ENCODE data around the gene WDR45B. TPM values are rescaled to one million over a fixed set of nuclear protein-coding genes. Genes with fewer than 3 reads are reported as not detected.
A peak's percentile ranks its signal among the peaks of the same experiment; 100 is the strongest.

Gene WDR45B
- polyA plus RNA-seq, 1 donor = 65.7 TPM

- Histone ChIP-seq H3K4me1 (ENCODE audit: control insufficient read depth, insufficient read depth, low read length) (peaks cover 10% of the 10 kb centered on the region), H3K36me3 (ENCODE audit: control insufficient read depth, insufficient read depth, low read length) (peaks cover 8% of the 10 kb centered on the region), H3K4me3 (ENCODE audit: low read length) (peak overlapping the region; percentile 9), H3K9me3 (ENCODE audit: control insufficient read depth, low read depth, low read length) (peaks cover 3% of the 10 kb centered on the region), H3K27me3 (ENCODE audit: control insufficient read depth, insufficient read depth, low read length) (no peaks in the 10 kb centered on the region), H3K27ac (ENCODE audit: low read length) (no peak overlapping the region)
- peak in 1 of 2 donors; percentile 36 for DNase-seq
- no CpG with 5 or more reads among the region's 37 CpGs for WGBS (ENCODE audit: insufficient coverage, low lambda C conversion rate)
Observed at GRCh38 chr17:82648742-82649331, 593 bp upstream of the WDR45B start.

GRCh38 chr17:82647593-82648164 is 565 bp downstream of the WDR45B start:
- H3K4me1 ChIP-seq (ENCODE audit: control insufficient read depth, insufficient read depth, low read length) = peaks cover 10% of the 10 kb centered on the region
- WGBS (ENCODE audit: insufficient coverage, low lambda C conversion rate) = no CpG with 5 or more reads among the region's 54 CpGs
- H3K36me3 ChIP-seq (ENCODE audit: control insufficient read depth, insufficient read depth, low read length) = peaks cover 20% of the 10 kb centered on the region
- H3K4me3 ChIP-seq (ENCODE audit: low read length) = peak overlapping the region; percentile 77
- H3K27ac ChIP-seq (ENCODE audit: low read length) = peak overlapping the region; percentile 80
- DNase-seq = peak in 1 of 2 donors; percentile 57
- peaks cover 3% of the 10 kb centered on the region for H3K9me3 ChIP-seq (ENCODE audit: control insufficient read depth, low read depth, low read length)
- no peaks in the 10 kb centered on the region for H3K27me3 ChIP-seq (ENCODE audit: control insufficient read depth, insufficient read depth, low read length)

GRCh38 chr17:82645516-82645915 is 2.7 kb downstream of the WDR45B start:
- Histone ChIP-seq H3K27ac (ENCODE audit: low read length) (no peak overlapping the region), H3K27me3 (ENCODE audit: control insufficient read depth, insufficient read depth, low read length) (no peaks in the 10 kb centered on the region), H3K36me3 (ENCODE audit: control insufficient read depth, insufficient read depth, low read length) (peaks cover 35% of the 10 kb centered on the region), H3K4me1 (ENCODE audit: control insufficient read depth, insufficient read depth, low read length) (peaks cover 10% of the 10 kb centered on the region), H3K4me3 (ENCODE audit: low read length) (no peak overlapping the region), H3K9me3 (ENCODE audit: control insufficient read depth, low read depth, low read length) (peaks cover 3% of the 10 kb centered on the region)
- DNase-seq = no peak
- 100% methylated on average over 1 of the region's 4 CpGs for WGBS (ENCODE audit: insufficient coverage, low lambda C conversion rate)

- peaks cover 10% of the 10 kb centered on the region for H3K4me1 ChIP-seq (ENCODE audit: control insufficient read depth, insufficient read depth, low read length)
- no peaks in the 10 kb centered on the region for H3K27me3 ChIP-seq (ENCODE audit: control insufficient read depth, insufficient read depth, low read length)
- peaks cover 45% of the 10 kb centered on the region for H3K36me3 ChIP-seq (ENCODE audit: control insufficient read depth, insufficient read depth, low read length)
- H3K27ac ChIP-seq (ENCODE audit: low read length) = no peak overlapping the region
- WGBS (ENCODE audit: insufficient coverage, low lambda C conversion rate) = no CpG with 5 or more reads among the region's 5 CpGs
- no peak for DNase-seq
- H3K4me3 ChIP-seq (ENCODE audit: low read length) = no peak overlapping the region
- H3K9me3 ChIP-seq (ENCODE audit: control insufficient read depth, low read depth, low read length) = peaks cover 7% of the 10 kb centered on the region
Observed at GRCh38 chr17:82644148-82644547, 4.1 kb downstream of the WDR45B start.

GRCh38 chr17:82642022-82642421 is 6.2 kb downstream of the WDR45B start:
- H3K4me1 ChIP-seq (ENCODE audit: control insufficient read depth, insufficient read depth, low read length) = peaks cover 5% of the 10 kb centered on the region
- no peak overlapping the region for H3K4me3 ChIP-seq (ENCODE audit: low read length)
- no peak for DNase-seq
- peaks cover 11% of the 10 kb centered on the region for H3K9me3 ChIP-seq (ENCODE audit: control insufficient read depth, low read depth, low read length)
- H3K27ac ChIP-seq (ENCODE audit: low read length) = no peak overlapping the region
- WGBS (ENCODE audit: insufficient coverage, low lambda C conversion rate) = no CpG with 5 or more reads among the region's 14 CpGs
- peaks cover 57% of the 10 kb centered on the region for H3K36me3 ChIP-seq (ENCODE audit: control insufficient read depth, insufficient read depth, low read length)
- no peaks in the 10 kb centered on the region for H3K27me3 ChIP-seq (ENCODE audit: control insufficient read depth, insufficient read depth, low read length)

- DNase-seq = no peak
- Histone ChIP-seq H3K4me3 (ENCODE audit: low read length) (no peak overlapping the region), H3K27me3 (ENCODE audit: control insufficient read depth, insufficient read depth, low read length) (no peaks in the 10 kb centered on the region), H3K4me1 (ENCODE audit: control insufficient read depth, insufficient read depth, low read length) (no peaks in the 10 kb centered on the region), H3K9me3 (ENCODE audit: control insufficient read depth, low read depth, low read length) (peaks cover 16% of the 10 kb centered on the region), H3K36me3 (ENCODE audit: control insufficient read depth, insufficient read depth, low read length) (peaks cover 63% of the 10 kb centered on the region), H3K27ac (ENCODE audit: low read length) (no peak overlapping the region)
- WGBS (ENCODE audit: insufficient coverage, low lambda C conversion rate) = no CpG with 5 or more reads among the region's 5 CpGs
Observed at GRCh38 chr17:82640036-82640435, 8.2 kb downstream of the WDR45B start.

- DNase-seq = no peak
- no CpG with 5 or more reads among the region's 14 CpGs for WGBS (ENCODE audit: insufficient coverage, low lambda C conversion rate)
- peaks cover 63% of the 10 kb centered on the region for H3K36me3 ChIP-seq (ENCODE audit: control insufficient read depth, insufficient read depth, low read length)
Observed at GRCh38 chr17:82639628-82640027, 8.6 kb downstream of the WDR45B start.

GRCh38 chr17:82638183-82638773 is 10.0 kb downstream of the WDR45B start:
- H3K9me3 ChIP-seq (ENCODE audit: control insufficient read depth, low read depth, low read length) = peaks cover 16% of the 10 kb centered on the region
- DNase-seq = no peak
- H3K27me3 ChIP-seq (ENCODE audit: control insufficient read depth, insufficient read depth, low read length) = no peaks in the 10 kb centered on the region
- no peaks in the 10 kb centered on the region for H3K4me1 ChIP-seq (ENCODE audit: control insufficient read depth, insufficient read depth, low read length)
- no peak overlapping the region for H3K4me3 ChIP-seq (ENCODE audit: low read length)
- 94% methylated on average over 2 of the region's 5 CpGs for WGBS (ENCODE audit: insufficient coverage, low lambda C conversion rate)
- H3K36me3 ChIP-seq (ENCODE audit: control insufficient read depth, insufficient read depth, low read length) = peaks cover 53% of the 10 kb centered on the region
- H3K27ac ChIP-seq (ENCODE audit: low read length) = no peak overlapping the region

More at GRCh38 chr17:82639628-82640027, 8.6 kb downstream of the WDR45B start:
- Histone ChIP-seq H3K27me3 (ENCODE audit: control insufficient read depth, insufficient read depth, low read length) (no peaks in the 10 kb centered on the region), H3K4me1 (ENCODE audit: control insufficient read depth, insufficient read depth, low read length) (no peaks in the 10 kb centered on the region), H3K9me3 (ENCODE audit: control insufficient read depth, low read depth, low read length) (peaks cover 16% of the 10 kb centered on the region), H3K4me3 (ENCODE audit: low read length) (no peak overlapping the region), H3K27ac (ENCODE audit: low read length) (no peak overlapping the region)

- Histone ChIP-seq H3K9me3 (ENCODE audit: control insufficient read depth, low read depth, low read length) (peaks cover 16% of the 10 kb centered on the region), H3K27me3 (ENCODE audit: control insufficient read depth, insufficient read depth, low read length) (no peaks in the 10 kb centered on the region), H3K27ac (ENCODE audit: low read length) (peak overlapping the region; percentile 63), H3K4me1 (ENCODE audit: control insufficient read depth, insufficient read depth, low read length) (no peaks in the 10 kb centered on the region), H3K36me3 (ENCODE audit: control insufficient read depth, insufficient read depth, low read length) (peaks cover 41% of the 10 kb centered on the region), H3K4me3 (ENCODE audit: low read length) (no peak overlapping the region)
- 37% methylated on average over 6 of the region's 16 CpGs for WGBS (ENCODE audit: insufficient coverage, low lambda C conversion rate)
- DNase-seq = peak in 1 of 2 donors; percentile 78
Observed at GRCh38 chr17:82636626-82637598, 11.3 kb downstream of the WDR45B start.

- no peak overlapping the region for H3K27ac ChIP-seq (ENCODE audit: low read length)
Observed at GRCh38 chr17:82633343-82633742, 14.9 kb downstream of the WDR45B start.

More at GRCh38 chr17:82633343-82633742, 14.9 kb downstream of the WDR45B start:
- DNase-seq = no peak
- peaks cover 11% of the 10 kb centered on the region for H3K9me3 ChIP-seq (ENCODE audit: control insufficient read depth, low read depth, low read length)
- H3K36me3 ChIP-seq (ENCODE audit: control insufficient read depth, insufficient read depth, low read length) = peaks cover 44% of the 10 kb centered on the region
- H3K4me3 ChIP-seq (ENCODE audit: low read length) = no peak overlapping the region
- H3K4me1 ChIP-seq (ENCODE audit: control insufficient read depth, insufficient read depth, low read length) = no peaks in the 10 kb centered on the region
- H3K27me3 ChIP-seq (ENCODE audit: control insufficient read depth, insufficient read depth, low read length) = no peaks in the 10 kb centered on the region

Measured in large intestine (tissue), 3 donors.